Panc1 (cell line): ENCODE measurements around the gene RPAP3. TPM values are rescaled to one million over a fixed set of nuclear protein-coding genes. Genes with fewer than 3 reads are reported as not detected.

Experiments
- ATAC-seq: fragments of 200-7000 bp; cut with Tn5 transposase; 2 replicates; pipeline ENCODE4 v1.9.1; 2020; ENCODE audit warnings: mild to moderate bottlenecking, moderate library complexity
- BruUV-seq: library from RNA; stranded (reverse); fragments of 400-500 nt; replicated peaks from 2 replicates; lab custom pipeline; 2021; lab: Mats Ljungman, UMichigan
- CTCF ChIA-PET: fragments of 300-600 bp; sonication (Branson Sonifier 250); formaldehyde crosslinking; loops from one replicate; lab custom pipeline; 2022; ENCODE audit warnings: antibody characterized with exemption; lab: Charles Lee
- POLR2A ChIA-PET: fragments of 300-600 bp; sonication (Branson Sonifier 250); formaldehyde crosslinking; loops from one replicate; lab custom pipeline; 2022; ENCODE audit warnings: antibody characterized with exemption; lab: Charles Lee
- DNase-seq: peaks from one replicate; pipeline ENCODE4 v3.0.0-alpha.2; 2010; ENCODE audit warnings: low read depth, low spot score
- H3K27ac ChIP-seq: 2 replicates; pipeline ENCODE4 v1.5.1; 2011; ENCODE audit warnings: mild to moderate bottlenecking, low read length, inconsistent platforms
- H3K27me3 ChIP-seq: fragments of 200-500 bp; sonication (Bioruptor generic); 2 replicates; pipeline ENCODE4 v1.6.0; 2014; ENCODE audit warnings: low read length, inconsistent platforms; ENCODE audit not compliant: control insufficient read depth, insufficient read depth
- H3K36me3 ChIP-seq: fragments of 200-500 bp; sonication (Bioruptor generic); 2 replicates; pipeline ENCODE4 v1.5.1; 2014; ENCODE audit warnings: inconsistent platforms, mild to moderate bottlenecking, low read length, moderate library complexity; ENCODE audit not compliant: control insufficient read depth, insufficient read depth
- H3K4me1 ChIP-seq: 2 replicates; pipeline ENCODE4 v1.5.1; 2011; ENCODE audit warnings: inconsistent platforms, mild to moderate bottlenecking, low read length, moderate library complexity; ENCODE audit not compliant: control insufficient read depth, insufficient read depth
- H3K4me3 ChIP-seq, 2 experiments: 2 replicates each; pipeline ENCODE4 v1.5.1; 2011 to 2012; ENCODE audit warnings: low read depth in 2 of 2, low read length in 2 of 2, mild to moderate bottlenecking in 2 of 2, inconsistent platforms in 1 of 2, moderate library complexity in 1 of 2
- H3K9me3 ChIP-seq: fragments of 200-500 bp; sonication (Bioruptor generic); 2 replicates; pipeline ENCODE4 v1.5.1; 2014; ENCODE audit warnings: low read depth, mild to moderate bottlenecking, inconsistent platforms, low read length, moderate library complexity; ENCODE audit not compliant: control insufficient read depth, insufficient read depth
- POLR2AphosphoS5 ChIP-seq: IDR thresholded peaks from 2 replicates; pipeline ENCODE4 v1.6.1; 2012; ENCODE audit warnings: mild to moderate bottlenecking, low read depth, low read length, moderate library complexity
- SIN3A ChIP-seq: IDR thresholded peaks from 2 replicates; pipeline ENCODE4 v1.6.1; 2012; ENCODE audit warnings: low read depth, mild to moderate bottlenecking, low read length, moderate library complexity, borderline replicate concordance; ENCODE audit not compliant: insufficient read depth
- TCF7L2 ChIP-seq: IDR thresholded peaks from 2 replicates; pipeline ENCODE4 v1.6.1; 2011; ENCODE audit warnings: mild to moderate bottlenecking, low read depth, low read length, inconsistent platforms
- in situ Hi-C: cut with HindIII; loops from 2 replicates; pipeline ENCODE4 v1.10.0; 2016; ENCODE audit warnings: low sequenced_read_pairs, low pct_unique_long_range_greater_than_20kb
- intact Hi-C: fragments of 100-400 bp; cut with micrococcal nuclease; formaldehyde crosslinking; loops from one replicate; pipeline ENCODE4 v1.10.0; 2022; ENCODE audit not compliant: unreplicated experiment
- total RNA-seq: library from RNA; stranded (reverse); gene quantifications from one replicate; pipeline ENCODE4 v1.2.1, GENCODE V29; 2021; ENCODE audit not compliant: unreplicated experiment
- TF ChIP-seq, protein P1 (sequence below): fragments of 450-650 bp; IDR thresholded peaks from 2 replicates; pipeline ENCODE4 v1.5.1; 2017; ENCODE audit warnings: mild to moderate bottlenecking
- TF ChIP-seq, protein P2 (sequence below), 2 experiments: IDR thresholded peaks; 2 replicates each; pipeline ENCODE4 v1.6.1; 2011 to 2012; ENCODE audit warnings: low read depth in 2 of 2, control low read depth in 1 of 2, low read length in 1 of 2, mild to moderate bottlenecking in 1 of 2, moderate library complexity in 1 of 2; ENCODE audit not compliant: insufficient read depth in 1 of 2

The RPAP3 gene
- total RNA-seq, 1 experiment from 2014 or later, result 47.3 TPM

GRCh38 chr12:47743311-47743860 lies 37.6 kb upstream of the RPAP3 start:
- Histone ChIP-seq H3K27ac (no peak overlapping the region), H3K36me3 (no peaks in the 10 kb centered on the region), H3K27me3 (no peaks in the 10 kb centered on the region), H3K9me3 (no peaks in the 10 kb centered on the region), H3K4me3 (no peak overlapping the region), H3K4me1 (no peaks in the 10 kb centered on the region; the same call in 1 of the 2 replicates)
- TF ChIP-seq, protein P1, sequence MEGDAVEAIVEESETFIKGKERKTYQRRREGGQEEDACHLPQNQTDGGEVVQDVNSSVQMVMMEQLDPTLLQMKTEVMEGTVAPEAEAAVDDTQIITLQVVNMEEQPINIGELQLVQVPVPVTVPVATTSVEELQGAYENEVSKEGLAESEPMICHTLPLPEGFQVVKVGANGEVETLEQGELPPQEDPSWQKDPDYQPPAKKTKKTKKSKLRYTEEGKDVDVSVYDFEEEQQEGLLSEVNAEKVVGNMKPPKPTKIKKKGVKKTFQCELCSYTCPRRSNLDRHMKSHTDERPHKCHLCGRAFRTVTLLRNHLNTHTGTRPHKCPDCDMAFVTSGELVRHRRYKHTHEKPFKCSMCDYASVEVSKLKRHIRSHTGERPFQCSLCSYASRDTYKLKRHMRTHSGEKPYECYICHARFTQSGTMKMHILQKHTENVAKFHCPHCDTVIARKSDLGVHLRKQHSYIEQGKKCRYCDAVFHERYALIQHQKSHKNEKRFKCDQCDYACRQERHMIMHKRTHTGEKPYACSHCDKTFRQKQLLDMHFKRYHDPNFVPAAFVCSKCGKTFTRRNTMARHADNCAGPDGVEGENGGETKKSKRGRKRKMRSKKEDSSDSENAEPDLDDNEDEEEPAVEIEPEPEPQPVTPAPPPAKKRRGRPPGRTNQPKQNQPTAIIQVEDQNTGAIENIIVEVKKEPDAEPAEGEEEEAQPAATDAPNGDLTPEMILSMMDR, result no peak
- TF ChIP-seq POLR2AphosphoS5 (no peak), SIN3A (no peak), TCF7L2 (no peak)
- TF ChIP-seq, protein P2, sequence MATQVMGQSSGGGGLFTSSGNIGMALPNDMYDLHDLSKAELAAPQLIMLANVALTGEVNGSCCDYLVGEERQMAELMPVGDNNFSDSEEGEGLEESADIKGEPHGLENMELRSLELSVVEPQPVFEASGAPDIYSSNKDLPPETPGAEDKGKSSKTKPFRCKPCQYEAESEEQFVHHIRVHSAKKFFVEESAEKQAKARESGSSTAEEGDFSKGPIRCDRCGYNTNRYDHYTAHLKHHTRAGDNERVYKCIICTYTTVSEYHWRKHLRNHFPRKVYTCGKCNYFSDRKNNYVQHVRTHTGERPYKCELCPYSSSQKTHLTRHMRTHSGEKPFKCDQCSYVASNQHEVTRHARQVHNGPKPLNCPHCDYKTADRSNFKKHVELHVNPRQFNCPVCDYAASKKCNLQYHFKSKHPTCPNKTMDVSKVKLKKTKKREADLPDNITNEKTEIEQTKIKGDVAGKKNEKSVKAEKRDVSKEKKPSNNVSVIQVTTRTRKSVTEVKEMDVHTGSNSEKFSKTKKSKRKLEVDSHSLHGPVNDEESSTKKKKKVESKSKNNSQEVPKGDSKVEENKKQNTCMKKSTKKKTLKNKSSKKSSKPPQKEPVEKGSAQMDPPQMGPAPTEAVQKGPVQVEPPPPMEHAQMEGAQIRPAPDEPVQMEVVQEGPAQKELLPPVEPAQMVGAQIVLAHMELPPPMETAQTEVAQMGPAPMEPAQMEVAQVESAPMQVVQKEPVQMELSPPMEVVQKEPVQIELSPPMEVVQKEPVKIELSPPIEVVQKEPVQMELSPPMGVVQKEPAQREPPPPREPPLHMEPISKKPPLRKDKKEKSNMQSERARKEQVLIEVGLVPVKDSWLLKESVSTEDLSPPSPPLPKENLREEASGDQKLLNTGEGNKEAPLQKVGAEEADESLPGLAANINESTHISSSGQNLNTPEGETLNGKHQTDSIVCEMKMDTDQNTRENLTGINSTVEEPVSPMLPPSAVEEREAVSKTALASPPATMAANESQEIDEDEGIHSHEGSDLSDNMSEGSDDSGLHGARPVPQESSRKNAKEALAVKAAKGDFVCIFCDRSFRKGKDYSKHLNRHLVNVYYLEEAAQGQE (IDR thresholded peaks at IDR 0.05; ENCODE audit: insufficient read depth in 1 of 2, low read depth in 2 of 2, low read length in 1 of 2), result no peak
- in situ Hi-C loops (no loop called here), intact Hi-C loops (loop anchor here (2.0 kb wide), 1 partner anchor 93 kb away; no protein-coding TSS in a partner anchor)
- POLR2A ChIA-PET, result interaction anchor here (0.6 kb wide), 1 partner anchor 413 kb away, joined by 7 read pairs; no protein-coding TSS in a partner anchor
- BruUV-seq, result no TSS peak
- CTCF ChIA-PET, result interaction anchor here (0.7 to 3.5 kb wide), 10 partner anchors 9 to 95 kb away, joined by 3 to 24 read pairs (median 5); partner anchors contain the start of gene RAPGEF3
- ATAC-seq, result no peak
- no peak for DNase-seq

DNA sequence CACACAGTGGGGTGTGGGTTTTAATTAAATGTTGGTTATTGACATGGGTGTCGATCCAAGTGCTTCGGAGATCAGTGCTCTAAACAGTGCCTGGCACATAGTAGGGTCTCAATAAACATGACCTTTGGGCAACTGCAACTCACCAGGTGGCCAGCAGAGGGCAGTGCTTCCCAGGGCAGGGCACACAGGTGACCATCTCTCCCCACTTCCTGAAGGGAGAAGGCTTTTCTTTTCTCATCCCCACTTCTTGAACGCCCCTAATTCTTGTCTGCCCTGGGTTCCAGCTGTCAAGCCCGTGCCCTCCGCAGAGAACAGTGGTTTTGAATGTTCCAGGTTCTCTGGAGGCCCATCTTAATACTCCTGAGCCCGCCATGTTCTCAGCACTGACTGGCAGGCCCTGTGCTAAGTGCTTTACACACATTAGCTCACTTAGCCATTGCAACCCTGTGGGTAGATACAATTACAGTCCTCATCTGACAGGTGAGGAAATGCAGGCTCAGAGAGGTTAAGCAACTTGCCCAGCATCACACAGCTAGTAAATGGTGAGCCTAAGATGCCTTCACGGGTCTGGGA lies 36.5 kb upstream of the RPAP3 start:
- CTCF ChIA-PET, result interaction anchor here (0.6 to 3.5 kb wide), 8 partner anchors 16 to 1081 kb away, joined by 3 to 24 read pairs (median 6); partner anchors contain the start of gene RAPGEF3
- Histone ChIP-seq H3K27ac (no peak overlapping the region), H3K4me1 (no peaks in the 10 kb centered on the region; the same call in 1 of the 2 replicates), H3K4me3 (no peak overlapping the region), H3K9me3 (no peaks in the 10 kb centered on the region), H3K27me3 (no peaks in the 10 kb centered on the region), H3K36me3 (no peaks in the 10 kb centered on the region)
- DNase-seq (peak; percentile 65), ATAC-seq (peak; percentile 69)
- no TSS peak for BruUV-seq
- intact Hi-C loops, result loop anchor here (2.0 kb wide), 1 partner anchor 94 kb away; no protein-coding TSS in a partner anchor
- TF ChIP-seq, protein P1, result peak; percentile 99
- TF ChIP-seq SIN3A, result no peak
- POLR2A ChIA-PET, result interaction anchor here (0.6 to 0.7 kb wide), 2 partner anchors 39 to 414 kb away, joined by 3 to 7 read pairs; no protein-coding TSS in a partner anchor
- in situ Hi-C loops, result no loop called here
